Loucy (cell line): Measurements from ENCODE around the gene TENT4A.

Source experiments
- H2AFZ ChIP-seq: fragments of 200-600 bp; sonication (generic); 2 replicates; pipeline ENCODE4 v1.6.0; 2016; ENCODE audit warnings: antibody characterized with exemption, mild to moderate bottlenecking, low read length, moderate library complexity
- H3F3A ChIP-seq: fragments of 200-600 bp; 2 replicates; pipeline ENCODE4 v1.6.0; 2016; ENCODE audit warnings: antibody characterized with exemption, low read depth, mild to moderate bottlenecking
- H3K27me3 ChIP-seq: fragments of 200-600 bp; sonication (generic); 2 replicates; pipeline ENCODE4 v1.6.1; 2014; ENCODE audit warnings: low read length, mild to moderate bottlenecking; ENCODE audit not compliant: insufficient read depth, poor library complexity, severe bottlenecking
- H3K36me3 ChIP-seq: fragments of 200-600 bp; sonication (generic); 2 replicates; pipeline ENCODE4 v1.6.1; 2016; ENCODE audit warnings: low read length; ENCODE audit not compliant: insufficient read depth
- H3K4me1 ChIP-seq: fragments of 200-600 bp; sonication (generic); 2 replicates; pipeline ENCODE4 v1.5.1; 2014; ENCODE audit warnings: low read length, mild to moderate bottlenecking; ENCODE audit not compliant: insufficient read depth, poor library complexity, severe bottlenecking
- H3K4me2 ChIP-seq: fragments of 200-600 bp; sonication (generic); 2 replicates; pipeline ENCODE4 v1.6.0; 2014; ENCODE audit warnings: antibody characterized with exemption, low read length, low read depth, mild to moderate bottlenecking; ENCODE audit not compliant: poor library complexity, severe bottlenecking
- H3K4me3 ChIP-seq: fragments of 200-600 bp; sonication (generic); 2 replicates; pipeline ENCODE4 v1.5.1; 2014; ENCODE audit warnings: low read length, mild to moderate bottlenecking, mixed read lengths; ENCODE audit not compliant: poor library complexity, severe bottlenecking
- H3K79me2 ChIP-seq: fragments of 200-600 bp; sonication (generic); 2 replicates; pipeline ENCODE4 v1.6.1; 2014; ENCODE audit warnings: low read length; ENCODE audit not compliant: insufficient read depth
- H3K9ac ChIP-seq: fragments of 200-600 bp; sonication (generic); 2 replicates; pipeline ENCODE4 v1.6.0; 2014; ENCODE audit warnings: mild to moderate bottlenecking, low read depth, low read length, moderate library complexity; ENCODE audit not compliant: poor library complexity, severe bottlenecking
- H3K9me2 ChIP-seq: fragments of 200-600 bp; sonication (generic); replicated peaks from 2 replicates; pipeline ENCODE4 v1.6.1; 2016; ENCODE audit warnings: low read depth, low read length, mixed read lengths
- H3K9me3 ChIP-seq: fragments of 200-600 bp; sonication (generic); 2 replicates; pipeline ENCODE4 v1.6.1; 2014; ENCODE audit warnings: mild to moderate bottlenecking, antibody characterized with exemption, low read length, low read depth; ENCODE audit not compliant: insufficient read depth
- H4K20me1 ChIP-seq: fragments of 200-600 bp; sonication (generic); 2 replicates; pipeline ENCODE4 v1.6.0; 2014; ENCODE audit warnings: antibody characterized with exemption, low read length, mild to moderate bottlenecking; ENCODE audit not compliant: insufficient read depth, poor library complexity, severe bottlenecking
- EZH2phosphoT487 ChIP-seq: fragments of 200-600 bp; IDR thresholded peaks from 2 replicates; pipeline ENCODE4 v1.6.1; 2018; ENCODE audit warnings: antibody characterized with exemption, mild to moderate bottlenecking, moderate library complexity, borderline replicate concordance
- TF ChIP-seq, protein P1 (sequence below): fragments of 200-600 bp; sonication (generic); conservative IDR thresholded peaks from 2 replicates; pipeline ENCODE4 v1.5.1; 2014; ENCODE audit warnings: mild to moderate bottlenecking, antibody characterized with exemption, low read length

The TENT4A gene

DNA sequence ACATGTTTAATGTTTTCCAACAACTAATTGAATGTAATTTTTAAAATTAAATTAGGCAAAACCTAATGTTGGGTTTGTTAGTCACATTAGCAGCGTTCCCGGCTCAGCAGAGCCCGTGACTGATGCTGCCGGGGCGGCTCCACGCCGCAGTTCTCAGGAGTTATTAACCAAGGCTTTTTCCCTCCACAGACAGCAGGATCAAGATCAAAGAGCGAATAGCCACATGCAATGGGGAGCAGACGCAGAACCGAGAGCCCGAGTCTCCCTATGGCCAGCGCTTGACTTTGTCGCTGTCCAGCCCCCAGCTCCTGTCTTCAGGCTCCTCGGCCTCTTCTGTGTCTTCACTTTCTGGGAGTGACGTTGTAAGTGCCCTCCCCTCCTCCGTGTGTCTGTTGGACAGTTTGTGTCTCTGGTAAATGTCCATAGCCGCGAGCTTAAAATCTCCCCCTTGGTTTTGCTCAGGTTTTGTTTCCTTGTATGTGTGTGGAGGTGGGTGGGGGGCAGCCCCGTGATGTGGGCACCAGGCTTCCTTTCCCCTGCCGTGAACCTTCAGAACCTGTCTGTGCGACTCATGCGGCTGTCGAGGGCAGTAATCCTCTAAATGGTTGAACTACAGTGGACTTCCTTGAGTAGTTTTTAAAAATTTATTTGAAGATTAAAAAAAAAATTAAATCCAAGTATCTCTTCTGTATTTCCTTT, 37.1 kb downstream of the TENT4A start:
- peaks cover 33% of the 10 kb centered on the region for H4K20me1 ChIP-seq
- H3K36me3 ChIP-seq, result peaks cover 99% of the 10 kb centered on the region
- no peak overlapping the region for H3K9ac ChIP-seq
- H3K79me2 ChIP-seq, result peaks cover 35% of the 10 kb centered on the region; the same call in 1 of the 2 replicates
- H2AFZ ChIP-seq, result no peak overlapping the region
- no peaks in the 10 kb centered on the region for H3K9me3 ChIP-seq
- no peaks in the 10 kb centered on the region for H3F3A ChIP-seq
- no peaks in the 10 kb centered on the region for H3K4me1 ChIP-seq
- H3K27me3 ChIP-seq, result no peaks in the 10 kb centered on the region
- no peak overlapping the region for H3K4me3 ChIP-seq
- no peak for TF ChIP-seq EZH2phosphoT487
- no peak overlapping the region for H3K4me2 ChIP-seq
- no peaks in the 10 kb centered on the region for H3K9me2 ChIP-seq

DNA sequence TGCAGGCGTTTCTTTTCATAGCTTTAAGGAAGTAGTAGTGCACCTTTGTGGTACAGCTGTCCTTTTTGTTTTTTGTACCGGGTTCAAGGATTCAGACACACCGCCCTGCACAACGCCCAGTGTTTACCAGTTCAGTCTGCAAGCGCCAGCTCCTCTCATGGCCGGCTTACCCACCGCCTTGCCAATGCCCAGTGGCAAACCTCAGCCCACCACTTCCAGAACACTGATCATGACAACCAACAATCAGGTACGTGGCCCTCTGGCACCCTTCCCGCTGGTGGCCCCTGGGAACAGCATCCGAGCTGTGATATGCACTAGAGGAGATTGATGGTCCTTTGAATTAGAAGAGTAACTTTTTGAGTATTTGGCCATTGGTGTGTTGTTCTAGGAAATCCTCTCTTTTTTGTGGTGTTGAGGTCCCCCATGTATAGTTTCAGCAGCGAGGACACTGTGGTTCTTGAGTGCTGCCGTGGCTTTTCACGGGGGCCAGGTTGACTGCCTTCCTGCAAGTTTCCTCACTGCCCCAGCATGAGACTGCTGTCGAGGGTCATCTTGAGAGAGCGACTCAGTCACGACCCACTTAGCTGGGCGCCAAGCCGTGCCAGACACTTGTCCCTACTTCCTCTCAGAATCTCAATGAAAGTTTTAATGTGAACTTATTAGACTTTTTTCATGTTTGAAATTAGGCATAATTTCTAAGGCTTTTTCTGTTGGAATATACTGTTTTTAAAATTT, 37.9 kb downstream of the TENT4A start:
- H3K9me2 ChIP-seq, result no peaks in the 10 kb centered on the region
- H3K27me3 ChIP-seq, result no peaks in the 10 kb centered on the region
- H4K20me1 ChIP-seq, result peaks cover 29% of the 10 kb centered on the region
- no peak for TF ChIP-seq EZH2phosphoT487
- TF ChIP-seq, protein P1, sequence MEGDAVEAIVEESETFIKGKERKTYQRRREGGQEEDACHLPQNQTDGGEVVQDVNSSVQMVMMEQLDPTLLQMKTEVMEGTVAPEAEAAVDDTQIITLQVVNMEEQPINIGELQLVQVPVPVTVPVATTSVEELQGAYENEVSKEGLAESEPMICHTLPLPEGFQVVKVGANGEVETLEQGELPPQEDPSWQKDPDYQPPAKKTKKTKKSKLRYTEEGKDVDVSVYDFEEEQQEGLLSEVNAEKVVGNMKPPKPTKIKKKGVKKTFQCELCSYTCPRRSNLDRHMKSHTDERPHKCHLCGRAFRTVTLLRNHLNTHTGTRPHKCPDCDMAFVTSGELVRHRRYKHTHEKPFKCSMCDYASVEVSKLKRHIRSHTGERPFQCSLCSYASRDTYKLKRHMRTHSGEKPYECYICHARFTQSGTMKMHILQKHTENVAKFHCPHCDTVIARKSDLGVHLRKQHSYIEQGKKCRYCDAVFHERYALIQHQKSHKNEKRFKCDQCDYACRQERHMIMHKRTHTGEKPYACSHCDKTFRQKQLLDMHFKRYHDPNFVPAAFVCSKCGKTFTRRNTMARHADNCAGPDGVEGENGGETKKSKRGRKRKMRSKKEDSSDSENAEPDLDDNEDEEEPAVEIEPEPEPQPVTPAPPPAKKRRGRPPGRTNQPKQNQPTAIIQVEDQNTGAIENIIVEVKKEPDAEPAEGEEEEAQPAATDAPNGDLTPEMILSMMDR, result no peak
- no peaks in the 10 kb centered on the region for H3K9me3 ChIP-seq
- no peak overlapping the region for H2AFZ ChIP-seq
- peaks cover 29% of the 10 kb centered on the region; the same call in 1 of the 2 replicates for H3K79me2 ChIP-seq
- no peak overlapping the region for H3K4me2 ChIP-seq
- peaks cover 99% of the 10 kb centered on the region for H3K36me3 ChIP-seq
- H3F3A ChIP-seq, result no peaks in the 10 kb centered on the region
- H3K9ac ChIP-seq, result no peak overlapping the region
- H3K4me1 ChIP-seq, result no peaks in the 10 kb centered on the region
- no peak overlapping the region for H3K4me3 ChIP-seq

DNA sequence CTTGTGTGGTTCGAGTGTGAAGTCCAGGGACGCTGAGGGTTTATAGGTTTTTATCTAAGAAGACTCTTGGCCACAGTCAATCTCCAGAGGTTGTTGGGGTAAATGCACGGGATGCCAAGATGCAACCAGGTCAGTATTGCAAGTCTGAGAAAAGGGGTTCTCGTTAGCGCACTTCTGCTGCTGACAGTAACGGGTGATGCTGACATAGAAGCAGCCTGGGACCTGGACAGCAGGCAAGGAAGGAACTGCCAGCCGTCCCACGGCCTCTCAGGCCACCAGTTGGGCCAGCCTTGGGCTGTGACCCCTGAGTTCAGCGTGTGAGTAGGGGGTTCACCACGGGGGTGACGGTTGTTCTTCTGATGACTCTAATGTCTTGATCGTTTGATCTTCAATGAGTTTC, 39.0 kb downstream of the TENT4A start:
- Histone ChIP-seq H3K36me3 (peaks cover 100% of the 10 kb centered on the region), H3K79me2 (peaks cover 18% of the 10 kb centered on the region; the same call in 1 of the 2 replicates)
- no peak for TF ChIP-seq EZH2phosphoT487
- TF ChIP-seq, protein P1, result no peak

More for the DNA sequence above, 39.0 kb downstream of the TENT4A start:
- Histone ChIP-seq H3K4me3 (no peak overlapping the region), H3K27me3 (no peaks in the 10 kb centered on the region), H3K4me1 (no peaks in the 10 kb centered on the region), H4K20me1 (peaks cover 18% of the 10 kb centered on the region), H3K9me3 (no peaks in the 10 kb centered on the region), H3K4me2 (no peak overlapping the region), H3K9ac (no peak overlapping the region), H3K9me2 (no peaks in the 10 kb centered on the region), H3F3A (no peaks in the 10 kb centered on the region), H2AFZ (no peak overlapping the region)
